ENCODE data around the gene SYNM.

DNA sequence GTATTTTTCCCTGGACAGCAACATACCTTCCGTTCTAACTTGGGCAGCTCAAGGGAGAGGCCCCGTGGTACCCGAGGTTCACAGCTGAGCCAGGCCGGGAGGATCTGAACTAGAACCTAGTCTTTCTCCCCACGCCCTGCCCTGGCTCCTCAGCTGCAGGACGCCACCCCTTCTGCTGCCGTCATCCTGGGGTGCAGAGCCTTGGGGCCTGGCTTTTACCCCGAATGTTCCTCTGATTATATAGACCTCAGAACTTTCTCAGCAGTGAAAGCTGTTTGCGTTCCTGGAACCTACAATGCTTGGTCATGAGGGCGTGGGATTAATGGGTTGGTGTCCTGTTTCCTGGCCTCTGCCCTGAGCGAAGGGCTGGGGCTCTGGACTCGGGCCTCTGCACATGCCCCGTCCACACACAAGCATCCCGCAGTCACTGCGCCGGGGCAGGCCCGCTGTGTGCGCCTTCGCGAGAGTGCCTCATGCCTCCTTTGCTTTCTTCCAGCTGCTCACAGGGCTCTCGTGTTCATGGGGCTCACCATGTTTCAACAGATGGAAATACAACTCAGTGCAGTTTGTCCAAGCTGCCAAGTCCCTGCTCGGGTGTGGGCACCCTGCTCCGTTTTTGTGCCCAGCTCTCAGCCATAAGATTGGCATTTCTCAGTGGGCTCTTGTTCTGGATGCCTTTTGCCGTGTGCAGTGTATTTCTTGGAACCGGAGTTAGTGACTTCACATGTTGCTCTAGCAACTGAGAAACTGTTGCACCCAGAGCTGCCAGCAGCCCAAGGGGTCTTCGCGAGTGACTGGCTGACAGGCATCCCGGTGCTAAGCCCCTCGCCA is 20.4 kb downstream of the SYNM start:
- TF ChIP-seq, protein P1, sequence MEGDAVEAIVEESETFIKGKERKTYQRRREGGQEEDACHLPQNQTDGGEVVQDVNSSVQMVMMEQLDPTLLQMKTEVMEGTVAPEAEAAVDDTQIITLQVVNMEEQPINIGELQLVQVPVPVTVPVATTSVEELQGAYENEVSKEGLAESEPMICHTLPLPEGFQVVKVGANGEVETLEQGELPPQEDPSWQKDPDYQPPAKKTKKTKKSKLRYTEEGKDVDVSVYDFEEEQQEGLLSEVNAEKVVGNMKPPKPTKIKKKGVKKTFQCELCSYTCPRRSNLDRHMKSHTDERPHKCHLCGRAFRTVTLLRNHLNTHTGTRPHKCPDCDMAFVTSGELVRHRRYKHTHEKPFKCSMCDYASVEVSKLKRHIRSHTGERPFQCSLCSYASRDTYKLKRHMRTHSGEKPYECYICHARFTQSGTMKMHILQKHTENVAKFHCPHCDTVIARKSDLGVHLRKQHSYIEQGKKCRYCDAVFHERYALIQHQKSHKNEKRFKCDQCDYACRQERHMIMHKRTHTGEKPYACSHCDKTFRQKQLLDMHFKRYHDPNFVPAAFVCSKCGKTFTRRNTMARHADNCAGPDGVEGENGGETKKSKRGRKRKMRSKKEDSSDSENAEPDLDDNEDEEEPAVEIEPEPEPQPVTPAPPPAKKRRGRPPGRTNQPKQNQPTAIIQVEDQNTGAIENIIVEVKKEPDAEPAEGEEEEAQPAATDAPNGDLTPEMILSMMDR (IDR thresholded peaks at IDR 0.05): no peak
- no peak for TF ChIP-seq POLR2A (IDR thresholded peaks at IDR 0.05; ENCODE audit: low read depth)
